Measurements from ENCODE around the gene GUCY1A1. TPM values are rescaled to one million over a fixed set of nuclear protein-coding genes. Genes with fewer than 3 reads are reported as not detected.

Gene GUCY1A1
- total RNA-seq, 1 donor from 2014 or later, result 29.4 TPM

- Mint-ChIP-seq H3K9me3 (ENCODE audit: low read depth) (peaks cover 2% of the 10 kb centered on the region), H3K27ac (ENCODE audit: unreplicated experiment) (no peak overlapping the region), H3K4me3 (ENCODE audit: unreplicated experiment) (no peak overlapping the region), H3K4me1 (ENCODE audit: low read depth) (peaks cover 25% of the 10 kb centered on the region), H3K36me3 (ENCODE audit: low read depth) (peaks cover 2% of the 10 kb centered on the region), H3K27me3 (ENCODE audit: low read depth) (no peaks in the 10 kb centered on the region)
- no peak for TF ChIP-seq CTCF (IDR thresholded peaks at IDR 0.05)
- no peak for DNase-seq (ENCODE audit: low spot score)
Measured at GRCh38 chr4:155763551-155763950, 96.9 kb downstream of the GUCY1A1 start.

GRCh38 chr4:155765149-155765548 lies 98.5 kb downstream of the GUCY1A1 start:
- Mint-ChIP-seq H3K27me3 (ENCODE audit: low read depth) (no peaks in the 10 kb centered on the region), H3K4me1 (ENCODE audit: low read depth) (peaks cover 23% of the 10 kb centered on the region), H3K27ac (ENCODE audit: unreplicated experiment) (no peak overlapping the region), H3K36me3 (ENCODE audit: low read depth) (peaks cover 2% of the 10 kb centered on the region), H3K9me3 (ENCODE audit: low read depth) (no peaks in the 10 kb centered on the region), H3K4me3 (ENCODE audit: unreplicated experiment) (no peak overlapping the region)
- TF ChIP-seq CTCF (IDR thresholded peaks at IDR 0.05), result no peak
- no peak for DNase-seq (ENCODE audit: low spot score)

GRCh38 chr4:155766622-155767021 lies 100.0 kb downstream of the GUCY1A1 start:
- TF ChIP-seq CTCF (IDR thresholded peaks at IDR 0.05), result no peak
- no peaks in the 10 kb centered on the region for H3K9me3 Mint-ChIP-seq (ENCODE audit: low read depth)
- no peak overlapping the region for H3K27ac Mint-ChIP-seq (ENCODE audit: unreplicated experiment)
- peaks cover 2% of the 10 kb centered on the region for H3K36me3 Mint-ChIP-seq (ENCODE audit: low read depth)
- no peak for DNase-seq (ENCODE audit: low spot score)
- H3K4me1 Mint-ChIP-seq (ENCODE audit: low read depth), result peaks cover 13% of the 10 kb centered on the region
- H3K27me3 Mint-ChIP-seq (ENCODE audit: low read depth), result no peaks in the 10 kb centered on the region
- H3K4me3 Mint-ChIP-seq (ENCODE audit: unreplicated experiment), result no peak overlapping the region

- no peak overlapping the region for H3K27ac Mint-ChIP-seq (ENCODE audit: unreplicated experiment)
- H3K9me3 Mint-ChIP-seq (ENCODE audit: low read depth), result no peaks in the 10 kb centered on the region
Measured at GRCh38 chr4:155768370-155768769, 101.7 kb downstream of the GUCY1A1 start.

GRCh38 chr4:155769090-155769489 lies 102.4 kb downstream of the GUCY1A1 start:
- no peaks in the 10 kb centered on the region for H3K9me3 Mint-ChIP-seq (ENCODE audit: low read depth)
- H3K36me3 Mint-ChIP-seq (ENCODE audit: low read depth), result peaks cover 4% of the 10 kb centered on the region
- no peaks in the 10 kb centered on the region for H3K4me1 Mint-ChIP-seq (ENCODE audit: low read depth)
- H3K27ac Mint-ChIP-seq (ENCODE audit: unreplicated experiment), result no peak overlapping the region
- H3K27me3 Mint-ChIP-seq (ENCODE audit: low read depth), result no peaks in the 10 kb centered on the region
- no peak for DNase-seq (ENCODE audit: low spot score)
- TF ChIP-seq CTCF (IDR thresholded peaks at IDR 0.05), result no peak
- no peak overlapping the region for H3K4me3 Mint-ChIP-seq (ENCODE audit: unreplicated experiment)

More at GRCh38 chr4:155768370-155768769, 101.7 kb downstream of the GUCY1A1 start:
- Mint-ChIP-seq H3K36me3 (ENCODE audit: low read depth) (peaks cover 2% of the 10 kb centered on the region), H3K27me3 (ENCODE audit: low read depth) (no peaks in the 10 kb centered on the region), H3K4me1 (ENCODE audit: low read depth) (no peaks in the 10 kb centered on the region), H3K4me3 (ENCODE audit: unreplicated experiment) (no peak overlapping the region)
- no peak for DNase-seq (ENCODE audit: low spot score)
- TF ChIP-seq CTCF (IDR thresholded peaks at IDR 0.05), result no peak
